Activated T-cell treated with anti-CD3 and anti-CD28 coated beads for 1 hour (primary cell): ENCODE measurements around the gene TSHZ1.

Experiments
- DNase-seq: peaks from one replicate; pipeline ENCODE4 v3.0.0-alpha.2; 2020; ENCODE audit warnings: low read depth

Gene TSHZ1

GRCh38 chr18:75223687-75224347, 13.2 kb downstream of the TSHZ1 start:
- no peak for DNase-seq

GRCh38 chr18:75226286-75226955, 15.8 kb downstream of the TSHZ1 start:
- no peak for DNase-seq

- DNase-seq: no peak
Observed at GRCh38 chr18:75226956-75227316, 16.3 kb downstream of the TSHZ1 start.

GRCh38 chr18:75227535-75228296, 17.1 kb downstream of the TSHZ1 start:
- no peak for DNase-seq

- no peak for DNase-seq
Observed at GRCh38 chr18:75228967-75229366, 18.4 kb downstream of the TSHZ1 start.

GRCh38 chr18:75229437-75229836, 18.8 kb downstream of the TSHZ1 start:
- DNase-seq: no peak

- no peak for DNase-seq
Observed at GRCh38 chr18:75230163-75231052, 19.8 kb downstream of the TSHZ1 start.

- DNase-seq: no peak
Observed at GRCh38 chr18:75231053-75231406, 20.4 kb downstream of the TSHZ1 start.

- DNase-seq: no peak
Observed at GRCh38 chr18:75234901-75235300, 24.3 kb downstream of the TSHZ1 start.

GRCh38 chr18:75235896-75236295, 25.3 kb downstream of the TSHZ1 start:
- DNase-seq: no peak

GRCh38 chr18:75238100-75238499, 27.5 kb downstream of the TSHZ1 start:
- DNase-seq: no peak

- DNase-seq: no peak
Observed at GRCh38 chr18:75238786-75239185, 28.2 kb downstream of the TSHZ1 start.

- DNase-seq: no peak
Observed at GRCh38 chr18:75240433-75240832, 29.8 kb downstream of the TSHZ1 start.

- DNase-seq: no peak
Observed at GRCh38 chr18:75241705-75242104, 31.1 kb downstream of the TSHZ1 start.

- no peak for DNase-seq
Observed at GRCh38 chr18:75244351-75245313, 34.0 kb downstream of the TSHZ1 start.

GRCh38 chr18:75246721-75247610, 36.4 kb downstream of the TSHZ1 start:
- no peak for DNase-seq

- DNase-seq: no peak
Observed at GRCh38 chr18:75247611-75248421, 37.2 kb downstream of the TSHZ1 start.

GRCh38 chr18:75248426-75249174, 38.0 kb downstream of the TSHZ1 start:
- DNase-seq: no peak

GRCh38 chr18:75249175-75249518, 38.5 kb downstream of the TSHZ1 start:
- DNase-seq: no peak
